ENCODE data around the gene APOA4.
"Not testable (repeated sequence)": the region's sequence is repeated elsewhere in the genome, so short reads cannot be mapped to it uniquely, and the experiment has no call there.

Gene APOA4

GRCh38 chr11:116828632-116829524, 5.8 kb upstream of the APOA4 start:
- DNase-seq, result no peak

GRCh38 chr11:116827461-116827860, 4.4 kb upstream of the APOA4 start:
- DNase-seq, result no peak

GRCh38 chr11:116826751-116827431, 3.8 kb upstream of the APOA4 start:
- DNase-seq, result no peak

GRCh38 chr11:116825854-116826750, 3.0 kb upstream of the APOA4 start:
- DNase-seq, result no peak

GRCh38 chr11:116825434-116825833, 2.3 kb upstream of the APOA4 start:
- DNase-seq, result no peak

GRCh38 chr11:116822575-116822974, 529 bp downstream of the APOA4 start:
- DNase-seq, result no peak

- no peak for DNase-seq
These were observed 1.8 kb downstream of the APOA4 start for GRCh38 chr11:116821050-116821918.

- no peak for DNase-seq
These were observed 4.1 kb downstream of the APOA4 start for GRCh38 chr11:116819049-116819448.

- DNase-seq, result no peak
These were observed 8.6 kb downstream of the APOA4 start for GRCh38 chr11:116814502-116814901.

- no peak for DNase-seq
These were observed 9.2 kb downstream of the APOA4 start for GRCh38 chr11:116813781-116814471.

GRCh38 chr11:116813170-116813569, 9.9 kb downstream of the APOA4 start:
- DNase-seq, result no peak

- DNase-seq, result no peak
These were observed 11.0 kb downstream of the APOA4 start for GRCh38 chr11:116812109-116812508.

GRCh38 chr11:116811194-116811593, 11.9 kb downstream of the APOA4 start:
- DNase-seq, result no peak

- DNase-seq, result no peak
These were observed 14.6 kb downstream of the APOA4 start for GRCh38 chr11:116808262-116809175.

- DNase-seq, result no peak
These were observed 15.4 kb downstream of the APOA4 start for GRCh38 chr11:116807601-116808261.

- DNase-seq, result no peak
These were observed 19.1 kb downstream of the APOA4 start for GRCh38 chr11:116804001-116804400.

GRCh38 chr11:116801662-116802061, 21.4 kb downstream of the APOA4 start:
- not testable (repeated sequence) for DNase-seq

GRCh38 chr11:116800610-116801009, 22.5 kb downstream of the APOA4 start:
- DNase-seq, result no peak

- no peak for DNase-seq
These were observed 24.7 kb downstream of the APOA4 start for GRCh38 chr11:116798368-116798767.

- no peak for DNase-seq
These were observed 25.3 kb downstream of the APOA4 start for GRCh38 chr11:116797816-116798215.
